Right lobe of liver (tissue), 6 donors: ENCODE data around the gene TAS2R43. TPM values are rescaled to one million over a fixed set of nuclear protein-coding genes. Genes with fewer than 3 reads are reported as not detected.
"Not testable (repeated sequence)": the region's sequence is repeated elsewhere in the genome, so short reads cannot be mapped to it uniquely, and the experiment has no call there.

Experiments
- ATAC-seq, 4 donors: fragments of 200-7000 bp; cut with Tn5 transposase; one replicate each; pipeline ENCODE4 v1.9.1; 2020; ENCODE audit warnings: mild to moderate bottlenecking in 4 of 4, moderate library complexity in 4 of 4
- DNase-seq, 3 donors: peaks; one replicate each; pipeline ENCODE4 v3.0.0-alpha.2; 2020
- H3K27ac ChIP-seq, 3 donors: fragments of 200-600 bp; one replicate each; pipeline ENCODE4 v1.8.0; 2022
- H3K27me3 ChIP-seq, 2 donors: fragments of 200-600 bp; one replicate each; pipeline ENCODE4 v1.8.0; 2022
- H3K36me3 ChIP-seq, 4 donors: fragments of 200-600 bp; sonication (generic) in 1 of 4; one replicate each; pipeline versions ENCODE4 v1.5.1 to v1.8.0; 2017 to 2022; ENCODE audit warnings: control low read depth in 1 of 4
- H3K4me1 ChIP-seq, 4 donors: fragments of 200-600 bp; sonication (generic) in 1 of 4; one replicate each; pipeline versions ENCODE4 v1.5.1 to v1.8.0; 2017 to 2022; ENCODE audit warnings: control low read depth in 1 of 4
- H3K4me3 ChIP-seq, 3 donors: fragments of 200-600 bp; one replicate each; pipeline ENCODE4 v1.8.0; 2022
- H3K9me3 ChIP-seq, 4 donors: fragments of 200-600 bp; sonication (generic) in 1 of 4; one replicate each; pipeline versions ENCODE4 v1.5.1 to v1.8.0; 2017 to 2022; ENCODE audit warnings: control low read depth in 1 of 4
- CTCF ChIP-seq, 4 donors: fragments of 200-600 bp in 3 of 4; fragments of 450-650 bp in 1 of 4; IDR thresholded peaks; one replicate each; pipeline versions ENCODE4 v1.5.1 to v1.8.0; 2016 to 2022; ENCODE audit warnings: antibody characterized with exemption in 4 of 4, mild to moderate bottlenecking in 2 of 4
- POLR2A ChIP-seq: fragments of 450-650 bp; IDR thresholded peaks from one replicate; pipeline ENCODE4 v1.6.1; 2017; ENCODE audit warnings: antibody characterized with exemption, mild to moderate bottlenecking
- WGBS: methylation state at CpG from one replicate; pipeline ENCODE4 v1.1.6; 2018; ENCODE audit warnings: low coverage, low lambda C conversion rate; ENCODE audit not compliant: insufficient coverage; ENCODE audit errors: missing lambda C conversion rate; 5-methylcytosine and 5-hydroxymethylcytosine counted together
- intact Hi-C, 2 donors: fragments of 100-400 bp; cut with DNase I; formaldehyde crosslinking; loops; one replicate each; pipeline versions ENCODE4 v1.11.2 to v1.14.1; 2022
- total RNA-seq, 6 experiments: library from RNA; depleted of rRNA in 2 of 6; stranded (reverse); fragments of >200 nt in 2 of 6; fragmentation: NEBNext Ultra II Directional in 3 of 6; extraction: Animal tissue kit (Norgen Biotek cat#: 25700) in 3 of 6; gene quantifications; one replicate each; pipeline versions ENCODE4 v1.1.0 to v1.2.4, GENCODE V29; 2016 to 2023
- donor health status: DM: no; HTN: yes; CAD: no.
- donor health status: DM: no; HTN: no; CAD: no.
- donor health status: DM: no; HTN: no; CAD: no.
- donor health status: DM: no; HTN: yes; CAD: no.
- donor health status: DM: no; HTN: yes; CAD: no.

The TAS2R43 gene
- total RNA-seq, 6 experiments from 2014 or later, result 0.37 to 2.8 (median 0.49) TPM; not detected in 1

GRCh38 chr12:11106288-11106687, 14.2 kb upstream of the TAS2R43 start:
- TF ChIP-seq POLR2A (no peak), CTCF (IDR thresholded peaks at IDR 0.05) (no peak)
- H3K27me3 ChIP-seq, result no peaks in the 10 kb centered on the region
- peak overlapping the region in 1 of 3 donors; percentile 24 for H3K27ac ChIP-seq
- intact Hi-C loops, result no loop called here
- peaks cover 0 to 12% (median 0%) of the 10 kb centered on the region in 4 donors for H3K4me1 ChIP-seq
- no peaks in the 10 kb centered on the region for H3K9me3 ChIP-seq
- peak; percentile 41 to 69 (median 62) for ATAC-seq
- no peak for DNase-seq
- no peaks in the 10 kb centered on the region for H3K36me3 ChIP-seq
- WGBS, result 46% methylated on average over 2 of the region's 2 CpGs
- H3K4me3 ChIP-seq, result no peak overlapping the region

- Histone ChIP-seq H3K4me3 (no peak overlapping the region), H3K9me3 (no peaks in the 10 kb centered on the region), H3K27me3 (no peaks in the 10 kb centered on the region), H3K4me1 (peaks cover 0 to 12% (median 0%) of the 10 kb centered on the region in 4 donors), H3K36me3 (no peaks in the 10 kb centered on the region), H3K27ac (peak overlapping the region in 1 of 3 donors; percentile 4)
- no peak for DNase-seq
- TF ChIP-seq POLR2A, result no peak
- TF ChIP-seq CTCF (IDR thresholded peaks at IDR 0.05), result no peak
- 38% methylated on average over 2 of the region's 2 CpGs for WGBS
- intact Hi-C loops, result no loop called here
- ATAC-seq, result peak in 3 of 4 donors; percentile 36 to 54 (median 45)
Observed at GRCh38 chr12:11105546-11105945, 13.4 kb upstream of the TAS2R43 start.

- H3K4me1 ChIP-seq, ATAC-seq, intact Hi-C loops, H3K27ac ChIP-seq, DNase-seq, H3K36me3 ChIP-seq, H3K27me3 ChIP-seq, H3K9me3 ChIP-seq, H3K4me3 ChIP-seq: not testable (repeated sequence)
- no CpG with 5 or more reads among the region's 2 CpGs for WGBS
Observed at GRCh38 chr12:11094910-11095309, 2.8 kb upstream of the TAS2R43 start.

GRCh38 chr12:11089246-11089645, 2.9 kb downstream of the TAS2R43 start:
- Histone ChIP-seq H3K4me1 (no peaks in the 10 kb centered on the region), H3K9me3 (no peaks in the 10 kb centered on the region), H3K27ac (no peak overlapping the region), H3K27me3 (no peaks in the 10 kb centered on the region), H3K36me3 (no peaks in the 10 kb centered on the region), H3K4me3 (no peak overlapping the region)
- DNase-seq (no peak), ATAC-seq (no peak)
- WGBS, result 91% methylated on average over 4 of the region's 5 CpGs
- TF ChIP-seq CTCF (IDR thresholded peaks at IDR 0.05) (no peak), POLR2A (no peak)
- intact Hi-C loops, result no loop called here

GRCh38 chr12:11085419-11085818, 6.7 kb downstream of the TAS2R43 start:
- WGBS, result 57% methylated on average over 3 of the region's 3 CpGs
- intact Hi-C loops, result no loop called here
- H3K27ac ChIP-seq, result no peak overlapping the region
- no peaks in the 10 kb centered on the region for H3K4me1 ChIP-seq
- DNase-seq, result no peak
- no peak overlapping the region for H3K4me3 ChIP-seq
- H3K9me3 ChIP-seq, result no peaks in the 10 kb centered on the region
- ATAC-seq, result no peak
- TF ChIP-seq CTCF (IDR thresholded peaks at IDR 0.05) (no peak), POLR2A (no peak)
- H3K36me3 ChIP-seq, result no peaks in the 10 kb centered on the region
- H3K27me3 ChIP-seq, result no peaks in the 10 kb centered on the region
